GM19238 (cell line): ENCODE results near the gene STX8.
"Not testable (repeated sequence)": the region's sequence is repeated elsewhere in the genome, so short reads cannot be mapped to it uniquely, and the experiment has no call there.

Source experiments
- DNase-seq: peaks from one replicate; pipeline ENCODE4 v3.0.0; 2011; ENCODE audit warnings: low spot score; ENCODE audit not compliant: insufficient read length

The STX8 gene

GRCh38 chr17:9557161-9557755 lies 18.4 kb downstream of the STX8 start:
- no peak for DNase-seq

- not testable (repeated sequence) for DNase-seq
These were observed 20.9 kb downstream of the STX8 start for GRCh38 chr17:9554715-9555114.

- no peak for DNase-seq
These were observed 22.0 kb downstream of the STX8 start for GRCh38 chr17:9553596-9553995.

- no peak for DNase-seq
These were observed 22.4 kb downstream of the STX8 start for GRCh38 chr17:9553181-9553580.

GRCh38 chr17:9549215-9549614 lies 26.4 kb downstream of the STX8 start:
- no peak for DNase-seq

GRCh38 chr17:9544221-9544620 lies 31.4 kb downstream of the STX8 start:
- no peak for DNase-seq

GRCh38 chr17:9541718-9542117 lies 33.9 kb downstream of the STX8 start:
- no peak for DNase-seq

GRCh38 chr17:9538626-9539025 lies 37.0 kb downstream of the STX8 start:
- no peak for DNase-seq

- DNase-seq: no peak
These were observed 38.3 kb downstream of the STX8 start for GRCh38 chr17:9537177-9537776.

GRCh38 chr17:9536061-9536460 lies 39.6 kb downstream of the STX8 start:
- DNase-seq: no peak

- DNase-seq: no peak
These were observed 42.2 kb downstream of the STX8 start for GRCh38 chr17:9533441-9533840.

- DNase-seq: no peak
These were observed 42.9 kb downstream of the STX8 start for GRCh38 chr17:9532715-9533114.

GRCh38 chr17:9531034-9531433 lies 44.6 kb downstream of the STX8 start:
- DNase-seq: no peak

GRCh38 chr17:9529033-9529700 lies 46.5 kb downstream of the STX8 start:
- DNase-seq: no peak

- no peak for DNase-seq
These were observed 47.8 kb downstream of the STX8 start for GRCh38 chr17:9527788-9528187.

GRCh38 chr17:9522074-9522473 lies 53.5 kb downstream of the STX8 start:
- DNase-seq: peak; percentile 5

GRCh38 chr17:9521062-9521461 lies 54.6 kb downstream of the STX8 start:
- no peak for DNase-seq

GRCh38 chr17:9520649-9521048 lies 55.0 kb downstream of the STX8 start:
- no peak for DNase-seq

- DNase-seq: no peak
These were observed 55.9 kb downstream of the STX8 start for GRCh38 chr17:9519583-9520272.

GRCh38 chr17:9517396-9517795 lies 58.2 kb downstream of the STX8 start:
- DNase-seq: no peak

GRCh38 chr17:9513266-9513665 lies 62.4 kb downstream of the STX8 start:
- DNase-seq: no peak
